ENCODE measurements around the gene KRT14. TPM values are rescaled to one million over a fixed set of nuclear protein-coding genes. Genes with fewer than 3 reads are reported as not detected.

The KRT14 gene
- total RNA-seq, 1 experiment from 2014 or later = 0.15 TPM

GRCh38 chr17:41547921-41548843 is 38.5 kb downstream of the KRT14 start:
- Histone ChIP-seq H3K79me2 (ENCODE audit: low read length) (no peaks in the 10 kb centered on the region), H3K27me3 (ENCODE audit: low read length) (no peaks in the 10 kb centered on the region), H4K20me1 (ENCODE audit: low read length) (no peaks in the 10 kb centered on the region), H3K9ac (ENCODE audit: low read length) (peak overlapping the region; percentile 91), H2AFZ (ENCODE audit: low read length) (peak overlapping the region; percentile 49), H3K4me3 (ENCODE audit: low read length) (peak overlapping the region; percentile 50), H3K27ac (ENCODE audit: low read length) (peak overlapping the region; percentile 98), H3K4me2 (ENCODE audit: low read length) (peak overlapping the region; percentile 66), H3F3A (ENCODE audit: low read length, unreplicated experiment) (no peaks in the 10 kb centered on the region), H3K9me2 (replicated peaks; ENCODE audit: low read length) (no peaks in the 10 kb centered on the region), H3K36me3 (ENCODE audit: low read depth, low read length) (no peaks in the 10 kb centered on the region), H3K4me1 (ENCODE audit: insufficient read depth, low read length) (peaks cover 50% of the 10 kb centered on the region), H3K9me3 (ENCODE audit: low read length) (no peaks in the 10 kb centered on the region)
- TF ChIP-seq CTCF (conservative IDR thresholded peaks at IDR 0.05; ENCODE audit: low read depth, low read length) = no peak
- no peak for TF ChIP-seq EZH2 (IDR thresholded peaks at IDR 0.05; ENCODE audit: low read length, unreplicated experiment)
- no peak for TF ChIP-seq EZH2phosphoT487 (IDR thresholded peaks at IDR 0.05; ENCODE audit: borderline replicate concordance, low read length)
- CTCF ChIA-PET = interaction anchor here (0.5 to 2.7 kb wide), 23 partner anchors 12 to 744 kb away, joined by 3 to 38 read pairs (median 5); partner anchors contain the start of genes EIF1, KRT15 and KRT19
- BruUV-seq (replicated peaks) = TSS peak; percentile 91
- POLR2A ChIA-PET (ENCODE audit: unreplicated experiment) = interaction anchor here (0.6 to 2.1 kb wide), 4 partner anchors 20 to 1620 kb away, joined by 4 to 23 read pairs (median 12); partner anchors contain the start of gene KRT19
- ATAC-seq (peak; percentile 79), DNase-seq (peak; percentile 95)
- intact Hi-C loops (cut with micrococcal nuclease) = loop anchor here (1.0 to 10.0 kb wide), 5 partner anchors 18 to 743 kb away; no protein-coding TSS in a partner anchor

- intact Hi-C loops (cut with micrococcal nuclease) = loop anchor here (5.0 to 10.0 kb wide), 2 partner anchors 225 to 743 kb away; no protein-coding TSS in a partner anchor
- Histone ChIP-seq H3K36me3 (ENCODE audit: low read depth, low read length) (no peaks in the 10 kb centered on the region), H3F3A (ENCODE audit: low read length, unreplicated experiment) (no peaks in the 10 kb centered on the region), H3K9me3 (ENCODE audit: low read length) (no peaks in the 10 kb centered on the region), H3K27me3 (ENCODE audit: low read length) (no peaks in the 10 kb centered on the region), H3K4me2 (ENCODE audit: low read length) (peak overlapping the region; percentile 66), H3K9ac (ENCODE audit: low read length) (peak overlapping the region; percentile 91), H3K79me2 (ENCODE audit: low read length) (no peaks in the 10 kb centered on the region), H3K4me3 (ENCODE audit: low read length) (peak overlapping the region; percentile 36), H2AFZ (ENCODE audit: low read length) (peak overlapping the region; percentile 49; the same call in 1 of the 2 replicates), H4K20me1 (ENCODE audit: low read length) (no peaks in the 10 kb centered on the region), H3K27ac (ENCODE audit: low read length) (peak overlapping the region; percentile 98), H3K9me2 (replicated peaks; ENCODE audit: low read length) (no peaks in the 10 kb centered on the region), H3K4me1 (ENCODE audit: insufficient read depth, low read length) (peaks cover 50% of the 10 kb centered on the region)
- BruUV-seq (replicated peaks) = no TSS peak
- DNase-seq = peak; percentile 50
- ChIA-PET POLR2A (ENCODE audit: unreplicated experiment) (interaction anchor here (0.6 to 2.1 kb wide), 5 partner anchors 19 to 1620 kb away, joined by 4 to 23 read pairs (median 9); partner anchors contain the start of gene KRT19), CTCF (interaction anchor here (0.5 to 2.7 kb wide), 6 partner anchors 19 to 635 kb away, joined by 4 to 38 read pairs (median 16); partner anchors contain the start of gene KRT19)
- TF ChIP-seq CTCF (conservative IDR thresholded peaks at IDR 0.05; ENCODE audit: low read depth, low read length) = no peak
- no peak for TF ChIP-seq EZH2phosphoT487 (IDR thresholded peaks at IDR 0.05; ENCODE audit: borderline replicate concordance, low read length)
- no peak for TF ChIP-seq EZH2 (IDR thresholded peaks at IDR 0.05; ENCODE audit: low read length, unreplicated experiment)
- ATAC-seq = peak; percentile 46
Measured at GRCh38 chr17:41547378-41547841, 39.3 kb downstream of the KRT14 start.
